ENCODE measurements around the gene DZANK1.
"Not testable (repeated sequence)": the region's sequence is repeated elsewhere in the genome, so short reads cannot be mapped to it uniquely, and the experiment has no call there.

The DZANK1 gene

DNA sequence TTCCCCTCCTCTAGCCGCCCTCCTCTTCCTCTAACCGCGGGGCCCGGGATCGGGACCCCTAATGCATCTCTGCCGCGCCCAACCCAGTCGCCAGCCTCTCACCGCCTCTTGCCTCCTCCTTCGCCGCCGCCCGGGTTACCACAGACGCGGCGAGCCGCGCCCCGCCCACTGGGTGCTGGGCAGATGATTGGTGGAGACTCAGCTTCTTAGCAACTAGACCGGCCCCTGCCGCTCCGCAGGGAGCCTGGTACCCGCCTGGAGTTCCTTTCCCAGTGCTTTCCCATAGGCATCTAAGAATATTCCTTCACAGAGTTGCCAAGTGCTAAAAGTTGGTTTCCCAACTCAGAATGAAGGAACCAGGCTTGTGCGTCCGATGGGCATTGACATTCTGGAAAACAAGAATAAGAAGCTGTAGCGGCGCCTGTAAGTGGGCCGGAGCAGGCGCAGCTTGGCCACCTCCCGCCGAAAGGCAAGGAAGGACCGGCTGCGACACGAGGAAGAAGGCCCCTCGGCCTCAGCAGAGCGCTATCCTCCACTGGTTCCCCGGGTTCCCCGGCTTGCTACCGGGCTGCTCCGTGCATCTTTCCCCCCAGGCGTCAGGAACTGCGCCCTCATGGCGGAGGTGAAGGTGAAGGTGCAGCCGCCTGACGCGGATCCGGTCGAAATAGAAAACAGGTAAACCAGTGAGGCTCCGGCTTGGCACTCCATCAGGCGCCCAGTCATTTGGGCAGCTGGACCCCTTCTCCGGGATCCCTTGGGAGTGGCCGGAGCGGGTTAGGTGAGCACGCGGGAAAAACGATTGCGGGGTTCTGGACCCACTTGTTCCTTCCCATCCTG is at the start of gene DZANK1, which contains the start of gene POLR3F:
Gene DZANK1 (minus strand): TSS at position 137 of the 837 bp plus-strand sequence. CDS start 1,672 bp downstream, outside the sequence.
Gene POLR3F (plus strand): TSS at position 497 of the 837 bp plus-strand sequence. CDS start 117 bp downstream, at position 614.
- peak within 1 kb of the TSS; percentile 83 for H3K27ac ChIP-seq
- DNase-seq (ENCODE audit: low read depth, low spot score) = peak; percentile 81

DNA sequence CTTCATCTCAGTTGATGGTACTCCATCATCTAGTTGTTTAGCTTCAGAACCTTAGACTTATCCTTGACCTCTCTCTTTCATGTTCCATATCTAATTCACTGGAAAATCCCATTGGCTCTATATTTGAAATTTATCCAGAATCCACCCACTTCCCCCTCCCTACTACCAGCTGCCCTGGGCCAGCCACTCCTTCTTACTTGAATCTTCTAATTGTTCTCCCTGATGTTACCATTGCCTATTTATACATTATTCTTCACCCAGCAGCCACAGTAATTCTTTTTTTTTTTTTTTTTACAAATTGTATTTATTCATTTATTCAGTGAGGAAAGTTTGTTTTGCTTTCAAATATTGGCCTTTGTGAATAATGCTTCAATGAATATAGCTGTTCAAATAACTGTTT is 49.1 kb upstream of the DZANK1 start:
- no peak overlapping the region for H3K27ac ChIP-seq
- DNase-seq (ENCODE audit: low read depth, low spot score) = no peak

- no peak overlapping the region for H3K27ac ChIP-seq
- no peak for DNase-seq (ENCODE audit: low read depth, low spot score)
Observed at GRCh38 chr20:18514127-18514526, 47.3 kb upstream of the DZANK1 start.

DNA sequence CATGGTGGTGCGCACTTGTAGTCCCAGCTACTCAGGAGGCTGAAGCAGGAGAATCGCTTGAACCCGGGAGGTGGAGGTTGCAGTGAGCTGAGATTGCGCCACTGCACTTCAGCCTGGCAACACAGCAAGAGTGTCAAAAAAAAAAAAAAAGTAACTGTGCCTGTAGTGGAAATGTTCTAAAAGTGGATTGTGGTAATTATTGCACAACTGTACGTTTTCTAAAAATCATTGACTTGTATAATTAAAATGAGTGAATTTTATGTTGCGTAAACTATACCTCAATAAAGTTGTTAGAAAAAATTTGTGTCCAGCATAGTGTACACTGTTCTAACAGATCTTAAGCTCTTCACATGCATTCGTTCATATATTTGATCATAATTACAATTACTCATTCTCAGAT is 46.4 kb upstream of the DZANK1 start:
- no peak overlapping the region for H3K27ac ChIP-seq

DNA sequence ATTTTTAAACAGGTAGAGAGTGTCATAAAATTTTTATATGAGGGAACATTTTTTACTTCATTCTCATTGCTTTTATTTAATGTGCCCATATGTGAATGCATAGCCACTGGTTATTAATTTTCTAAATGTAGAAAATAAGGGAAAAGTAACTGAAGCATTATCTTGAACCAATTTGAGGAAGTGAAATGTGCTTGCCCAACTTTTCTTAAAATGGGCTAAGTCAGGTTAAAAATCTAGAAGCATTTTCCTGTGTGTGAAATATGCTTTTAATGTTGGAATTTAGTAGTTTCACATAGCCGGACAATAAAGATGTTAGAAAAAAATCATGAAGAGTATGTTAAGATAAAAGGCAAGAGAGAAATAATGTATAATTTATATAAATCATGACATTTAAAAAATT is 44.7 kb upstream of the DZANK1 start:
- no peak for DNase-seq (ENCODE audit: low read depth, low spot score)
- H3K27ac ChIP-seq = no peak overlapping the region

More for the DNA sequence above, 46.4 kb upstream of the DZANK1 start:
- DNase-seq (ENCODE audit: low read depth, low spot score) = no peak

- H3K27ac ChIP-seq = peak within 1 kb of the TSS; percentile 96
- DNase-seq (ENCODE audit: low read depth, low spot score) = peak; percentile 95
Observed at GRCh38 chr20:18507218-18508191, 40.7 kb upstream of the DZANK1 start, which contains the start of gene SEC23B. TSS of gene SEC23B (plus strand) at chr20:18507940. CDS start at chr20:18510836, 2,896 bp downstream.

- DNase-seq (ENCODE audit: low read depth, low spot score) = no peak
- peak overlapping the region; percentile 96 for H3K27ac ChIP-seq
Observed at GRCh38 chr20:18506744-18507143, 39.9 kb upstream of the DZANK1 start.

- no peak for DNase-seq (ENCODE audit: low read depth, low spot score)
- H3K27ac ChIP-seq = no peak overlapping the region
Observed at GRCh38 chr20:18504479-18505060, 37.7 kb upstream of the DZANK1 start.

- not testable (repeated sequence) for H3K27ac ChIP-seq; DNase-seq (ENCODE audit: low read depth, low spot score)
Observed at GRCh38 chr20:18501672-18502071, 34.8 kb upstream of the DZANK1 start.

- H3K27ac ChIP-seq = no peak overlapping the region
- DNase-seq (ENCODE audit: low read depth, low spot score) = no peak
Observed at GRCh38 chr20:18497603-18498002, 30.8 kb upstream of the DZANK1 start.

- no peak within 1 kb of the TSS for H3K27ac ChIP-seq
- DNase-seq (ENCODE audit: low read depth, low spot score) = no peak
Observed at GRCh38 chr20:18496740-18497592, 30.1 kb upstream of the DZANK1 start, which contains the start of gene RBBP9. TSS of gene RBBP9 (minus strand) at chr20:18497225. CDS start at chr20:18497167, 58 bp downstream.

- no peak for DNase-seq (ENCODE audit: low read depth, low spot score)
- no peak overlapping the region for H3K27ac ChIP-seq
Observed at GRCh38 chr20:18496042-18496441, 29.2 kb upstream of the DZANK1 start.

GRCh38 chr20:18488301-18488700 is 21.5 kb upstream of the DZANK1 start:
- no peak overlapping the region for H3K27ac ChIP-seq
- DNase-seq (ENCODE audit: low read depth, low spot score) = no peak

DNA sequence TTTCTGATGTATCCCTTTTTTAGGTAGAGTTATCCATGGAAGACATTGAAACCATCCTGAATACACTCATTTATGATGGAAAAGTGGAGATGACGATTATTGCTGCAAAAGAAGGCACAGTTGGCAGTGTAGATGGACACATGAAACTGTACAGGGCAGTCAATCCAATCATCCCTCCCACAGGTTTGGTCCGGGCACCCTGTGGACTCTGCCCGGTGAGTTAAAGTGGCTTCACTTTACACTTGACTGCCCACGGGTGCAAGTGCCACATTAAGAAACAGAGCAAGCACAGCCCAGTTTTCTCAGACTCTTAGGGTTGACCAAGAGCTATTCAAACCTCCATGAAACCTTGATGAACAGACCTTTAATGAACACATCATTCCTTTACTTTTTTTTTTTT is 14.8 kb upstream of the DZANK1 start:
- no peak for DNase-seq (ENCODE audit: low read depth, low spot score)
- H3K27ac ChIP-seq = no peak overlapping the region

GRCh38 chr20:18477821-18478220 is 11.0 kb upstream of the DZANK1 start:
- H3K27ac ChIP-seq = no peak overlapping the region
- no peak for DNase-seq (ENCODE audit: low read depth, low spot score)

DNA sequence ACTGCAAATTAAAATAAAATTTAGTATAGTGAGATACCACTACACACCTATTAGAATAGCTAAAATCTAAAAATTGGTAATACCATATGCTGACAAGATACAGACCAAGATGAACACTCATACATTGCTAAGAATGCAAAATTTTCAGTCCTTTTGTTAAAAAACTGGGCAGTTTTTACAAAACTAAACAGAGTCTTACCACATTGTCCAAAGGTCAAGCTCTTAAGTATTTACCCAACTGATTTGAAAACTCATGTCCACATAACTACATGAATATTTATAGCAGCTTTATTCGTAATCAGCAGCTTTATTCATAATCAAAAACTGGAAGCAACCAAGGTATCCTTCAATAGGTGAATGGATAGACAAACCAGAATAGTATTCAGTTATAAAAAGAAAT is 10.4 kb upstream of the DZANK1 start:
- no peak for DNase-seq (ENCODE audit: low read depth, low spot score)
- H3K27ac ChIP-seq = no peak overlapping the region

DNA sequence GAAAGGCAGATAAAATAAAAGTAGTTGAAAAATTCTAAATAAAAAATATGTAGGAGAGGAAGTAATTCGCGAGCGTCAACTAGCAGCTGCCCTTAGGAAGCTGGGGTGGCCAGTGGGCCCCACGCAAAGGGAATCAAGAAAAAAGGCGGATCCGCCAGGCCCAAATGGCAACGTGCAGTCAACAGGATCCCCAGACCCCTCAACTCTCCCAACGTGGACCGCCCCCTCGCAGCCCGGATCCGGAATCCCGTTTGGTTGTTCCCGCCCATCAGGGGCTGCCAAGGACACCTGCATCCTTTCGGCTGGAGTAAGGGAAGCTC is 296 bp downstream of the DZANK1 start:
- peak overlapping the region; percentile 83 for H3K27ac ChIP-seq
- no peak for DNase-seq (ENCODE audit: low read depth, low spot score)

DNA sequence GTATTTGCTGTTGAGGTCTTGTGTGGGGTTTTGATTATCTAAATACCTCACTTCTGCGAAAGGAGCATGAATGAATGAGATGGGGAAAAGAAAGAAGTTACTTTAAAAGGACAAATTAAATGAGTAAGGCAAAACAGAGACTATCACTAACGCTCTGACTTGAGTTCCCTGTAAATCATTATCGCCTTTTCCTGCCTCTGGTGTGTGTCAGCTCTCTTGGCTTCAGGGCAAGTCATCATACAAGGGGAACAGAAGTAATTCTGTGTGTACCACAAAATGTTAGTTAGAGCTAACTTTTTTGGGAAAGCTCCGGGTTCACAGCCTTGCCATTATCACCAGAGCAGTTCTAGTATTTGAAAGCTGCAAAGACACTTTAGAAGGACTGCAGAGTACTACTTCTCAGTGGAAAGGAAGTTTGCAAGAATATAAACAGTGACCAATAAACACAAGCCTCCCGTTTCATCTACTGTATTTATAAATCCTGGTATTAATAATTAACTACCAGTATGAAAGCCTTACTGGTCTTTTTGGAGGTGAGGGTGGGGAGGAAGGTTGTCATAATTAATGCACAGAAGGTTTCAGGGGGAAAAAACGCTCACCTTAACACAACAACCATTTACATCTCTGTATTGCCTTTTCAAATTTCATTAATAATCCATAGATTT is 1.2 kb downstream of the DZANK1 start:
- DNase-seq (ENCODE audit: low read depth, low spot score) = no peak
- no peak overlapping the region for H3K27ac ChIP-seq

- DNase-seq (ENCODE audit: low read depth, low spot score) = no peak
- no peak overlapping the region for H3K27ac ChIP-seq
Observed at GRCh38 chr20:18456600-18456999, 10.2 kb downstream of the DZANK1 start.

Data from epithelial cell of prostate (primary cell).